ENCODE data around the gene CCNY.

Gene CCNY

GRCh38 chr10:35565602-35566081 lies 229.3 kb downstream of the CCNY start:
- H3K9me3 ChIP-seq (ENCODE audit: insufficient read depth, low read depth, low read length): no peaks in the 10 kb centered on the region
- no peak overlapping the region for H3K4me3 ChIP-seq (ENCODE audit: low read length, poor library complexity, severe bottlenecking)
- H3K36me3 ChIP-seq (ENCODE audit: insufficient read depth, low read length): peaks cover 62% of the 10 kb centered on the region; the same call in 1 of the 2 replicates
- H3K4me1 ChIP-seq (ENCODE audit: insufficient read depth, low read length, poor library complexity, severe bottlenecking): peaks cover 12% of the 10 kb centered on the region
- no peak overlapping the region for H2AFZ ChIP-seq (ENCODE audit: low read length)
- no peaks in the 10 kb centered on the region for H4K20me1 ChIP-seq (ENCODE audit: insufficient read depth, low read length, poor library complexity, severe bottlenecking)
- no peak overlapping the region for H3K9ac ChIP-seq (ENCODE audit: low read depth, low read length, poor library complexity, severe bottlenecking)
- no peak overlapping the region for H3K4me2 ChIP-seq (ENCODE audit: low read depth, low read length, poor library complexity, severe bottlenecking)
- no peaks in the 10 kb centered on the region for H3F3A ChIP-seq (ENCODE audit: low read depth)
- TF ChIP-seq CTCF (conservative IDR thresholded peaks at IDR 0.05; ENCODE audit: low read length): no peak
- no peak for TF ChIP-seq EZH2phosphoT487 (IDR thresholded peaks at IDR 0.05; ENCODE audit: borderline replicate concordance)
- H3K27me3 ChIP-seq (ENCODE audit: insufficient read depth, low read length, poor library complexity, severe bottlenecking): no peaks in the 10 kb centered on the region
- H3K79me2 ChIP-seq (ENCODE audit: insufficient read depth, low read length): no peaks in the 10 kb centered on the region
- no peaks in the 10 kb centered on the region for H3K9me2 ChIP-seq (replicated peaks; ENCODE audit: low read depth, low read length)

GRCh38 chr10:35567951-35568350 lies 231.6 kb downstream of the CCNY start:
- no peak overlapping the region for H3K4me3 ChIP-seq (ENCODE audit: low read length, poor library complexity, severe bottlenecking)
- no peaks in the 10 kb centered on the region for H3K27me3 ChIP-seq (ENCODE audit: insufficient read depth, low read length, poor library complexity, severe bottlenecking)
- no peaks in the 10 kb centered on the region for H4K20me1 ChIP-seq (ENCODE audit: insufficient read depth, low read length, poor library complexity, severe bottlenecking)
- H2AFZ ChIP-seq (ENCODE audit: low read length): no peak overlapping the region
- H3K36me3 ChIP-seq (ENCODE audit: insufficient read depth, low read length): peaks cover 47% of the 10 kb centered on the region; the same call in 1 of the 2 replicates
- H3K9ac ChIP-seq (ENCODE audit: low read depth, low read length, poor library complexity, severe bottlenecking): no peak overlapping the region
- no peaks in the 10 kb centered on the region for H3K79me2 ChIP-seq (ENCODE audit: insufficient read depth, low read length)
- H3K4me1 ChIP-seq (ENCODE audit: insufficient read depth, low read length, poor library complexity, severe bottlenecking): peaks cover 12% of the 10 kb centered on the region
- H3K4me2 ChIP-seq (ENCODE audit: low read depth, low read length, poor library complexity, severe bottlenecking): no peak overlapping the region
- H3K9me2 ChIP-seq (replicated peaks; ENCODE audit: low read depth, low read length): no peaks in the 10 kb centered on the region
- H3F3A ChIP-seq (ENCODE audit: low read depth): no peaks in the 10 kb centered on the region
- no peak for TF ChIP-seq EZH2phosphoT487 (IDR thresholded peaks at IDR 0.05; ENCODE audit: borderline replicate concordance)
- no peaks in the 10 kb centered on the region for H3K9me3 ChIP-seq (ENCODE audit: insufficient read depth, low read depth, low read length)

GRCh38 chr10:35568483-35569015 lies 232.2 kb downstream of the CCNY start:
- Histone ChIP-seq H3K4me3 (ENCODE audit: low read length, poor library complexity, severe bottlenecking) (no peak overlapping the region), H4K20me1 (ENCODE audit: insufficient read depth, low read length, poor library complexity, severe bottlenecking) (no peaks in the 10 kb centered on the region), H3K4me1 (ENCODE audit: insufficient read depth, low read length, poor library complexity, severe bottlenecking) (peaks cover 12% of the 10 kb centered on the region), H3K9me2 (replicated peaks; ENCODE audit: low read depth, low read length) (no peaks in the 10 kb centered on the region), H3K36me3 (ENCODE audit: insufficient read depth, low read length) (peaks cover 47% of the 10 kb centered on the region; the same call in 1 of the 2 replicates), H3K79me2 (ENCODE audit: insufficient read depth, low read length) (no peaks in the 10 kb centered on the region), H2AFZ (ENCODE audit: low read length) (no peak overlapping the region), H3K9me3 (ENCODE audit: insufficient read depth, low read depth, low read length) (no peaks in the 10 kb centered on the region), H3F3A (ENCODE audit: low read depth) (no peaks in the 10 kb centered on the region), H3K27me3 (ENCODE audit: insufficient read depth, low read length, poor library complexity, severe bottlenecking) (no peaks in the 10 kb centered on the region), H3K4me2 (ENCODE audit: low read depth, low read length, poor library complexity, severe bottlenecking) (no peak overlapping the region), H3K9ac (ENCODE audit: low read depth, low read length, poor library complexity, severe bottlenecking) (no peak overlapping the region)
- TF ChIP-seq CTCF (conservative IDR thresholded peaks at IDR 0.05; ENCODE audit: low read length) (no peak), EZH2phosphoT487 (IDR thresholded peaks at IDR 0.05; ENCODE audit: borderline replicate concordance) (no peak)

Data from Loucy (cell line).